Small intestine (tissue), 7 donors: ENCODE results near the gene FIGNL2. TPM values are rescaled to one million over a fixed set of nuclear protein-coding genes. Genes with fewer than 3 reads are reported as not detected.
"Not testable (repeated sequence)": the region's sequence is repeated elsewhere in the genome, so short reads cannot be mapped to it uniquely, and the experiment has no call there.

ENCODE experiments used
- DNase-seq, 2 donors: peaks; one replicate each; pipeline versions ENCODE4 v3.0.0 to v3.0.0-alpha.2; 2013
- FAIRE-seq: peaks from 2 replicates; lab custom pipeline; 2012; peaks lifted over from hg19 to GRCh38; lab: Jason Lieb, UNC
- H3K27ac ChIP-seq, 3 donors: one replicate each; pipeline ENCODE4 v1.5.1; 2013; ENCODE audit warnings: low read length in 2 of 3, mild to moderate bottlenecking in 2 of 3, control low read depth in 1 of 3, inconsistent platforms in 1 of 3, low read depth in 1 of 3, moderate library complexity in 1 of 3
- H3K27me3 ChIP-seq, 3 donors: one replicate each; pipeline ENCODE4 v1.6.1; 2013; ENCODE audit warnings: low read length in 3 of 3, inconsistent platforms in 1 of 3; ENCODE audit not compliant: control insufficient read depth in 3 of 3, insufficient read depth in 3 of 3
- H3K36me3 ChIP-seq, 3 donors: one replicate each; pipeline ENCODE4 v1.6.1; 2013; ENCODE audit warnings: low read length in 3 of 3, inconsistent platforms in 1 of 3, low read depth in 1 of 3, mild to moderate bottlenecking in 1 of 3, moderate library complexity in 1 of 3; ENCODE audit not compliant: control insufficient read depth in 3 of 3, insufficient read depth in 2 of 3
- H3K4me1 ChIP-seq, 3 donors: one replicate each; pipeline ENCODE4 v1.6.1; 2013; ENCODE audit warnings: low read length in 2 of 3, inconsistent platforms in 1 of 3, low read depth in 1 of 3, mild to moderate bottlenecking in 1 of 3, moderate library complexity in 1 of 3; ENCODE audit not compliant: control insufficient read depth in 3 of 3, insufficient read depth in 2 of 3
- H3K4me3 ChIP-seq, 3 donors: one replicate each; pipeline ENCODE4 v1.5.1; 2013; ENCODE audit warnings: low read length in 3 of 3, control low read depth in 1 of 3, inconsistent platforms in 1 of 3, low read depth in 1 of 3, mild to moderate bottlenecking in 1 of 3, moderate library complexity in 1 of 3
- H3K9me3 ChIP-seq, 2 donors: one replicate each; pipeline ENCODE4 v1.6.1; 2013; ENCODE audit warnings: low read depth in 1 of 2, low read length in 1 of 2; ENCODE audit not compliant: control insufficient read depth in 2 of 2, insufficient read depth in 1 of 2
- WGBS, 3 donors: extraction: QIAGEN DNeasy Blood & Tissue Kit; methylation state at CpG; one replicate each; pipeline ENCODE4 v1.1.7; 2013; 5-methylcytosine and 5-hydroxymethylcytosine counted together
- polyA plus RNA-seq, 4 donors: library from polyadenylated mRNA; stranded (reverse) in 3 of 4; unstranded in 1 of 4; fragments of 200-250 nt in 3 of 4; fragments of 120-200 nt in 1 of 4; gene quantifications; one replicate each; pipeline versions ENCODE4 v1.2.1 to v1.2.3, GENCODE V29; 2013
- donor health status: healthy with polysubstance abuse.
- donor health status: control.
- donor health status: control.
- donor health status: Bipolar disorder and iron deficiency.
- donor health status: healthy.

The FIGNL2 gene
- polyA plus RNA-seq, 4 donors: 0.39 to 0.41 TPM; not detected in 2

DNA sequence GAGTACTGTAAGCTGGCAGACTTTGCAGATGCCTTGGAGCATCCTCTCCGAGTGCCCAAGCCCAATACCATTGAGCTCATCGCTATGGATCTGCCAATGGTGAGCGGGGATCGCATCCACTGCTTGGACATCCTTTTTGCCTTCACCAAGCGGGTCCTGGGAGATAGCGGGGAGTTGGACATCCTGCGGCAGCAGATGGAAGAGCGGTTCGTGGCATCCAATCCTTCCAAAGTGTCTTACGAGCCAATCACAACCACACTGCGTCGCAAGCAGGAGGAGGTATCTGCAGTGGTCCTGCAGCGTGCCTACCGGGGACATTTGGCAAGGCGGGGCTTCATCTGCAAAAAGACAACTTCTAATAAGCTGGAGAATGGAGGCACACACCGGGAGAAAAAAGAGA lies 41.6 kb downstream of the FIGNL2 start:
- FAIRE-seq (no peak), DNase-seq (no peak)
- 94 to 95% (median 94%) methylated on average over 16 of the region's 16 CpGs for WGBS, 3 donors
- Histone ChIP-seq H3K36me3 (no peaks in the 10 kb centered on the region), H3K4me1 (no peaks in the 10 kb centered on the region), H3K27ac (no peak overlapping the region), H3K27me3 (no peaks in the 10 kb centered on the region), H3K4me3 (no peak overlapping the region), H3K9me3 (no peaks in the 10 kb centered on the region)

- WGBS, 3 donors: 89 to 96% (median 92%) methylated on average over 1 of the region's 1 CpG
- no peak for DNase-seq
- H3K9me3 ChIP-seq: no peaks in the 10 kb centered on the region
- FAIRE-seq: no peak
- no peak overlapping the region for H3K27ac ChIP-seq
- no peaks in the 10 kb centered on the region for H3K36me3 ChIP-seq
- no peaks in the 10 kb centered on the region for H3K27me3 ChIP-seq
- H3K4me1 ChIP-seq: no peaks in the 10 kb centered on the region
- H3K4me3 ChIP-seq: no peak overlapping the region
Measured at GRCh38 chr12:51801027-51801426, 47.5 kb downstream of the FIGNL2 start.

DNA sequence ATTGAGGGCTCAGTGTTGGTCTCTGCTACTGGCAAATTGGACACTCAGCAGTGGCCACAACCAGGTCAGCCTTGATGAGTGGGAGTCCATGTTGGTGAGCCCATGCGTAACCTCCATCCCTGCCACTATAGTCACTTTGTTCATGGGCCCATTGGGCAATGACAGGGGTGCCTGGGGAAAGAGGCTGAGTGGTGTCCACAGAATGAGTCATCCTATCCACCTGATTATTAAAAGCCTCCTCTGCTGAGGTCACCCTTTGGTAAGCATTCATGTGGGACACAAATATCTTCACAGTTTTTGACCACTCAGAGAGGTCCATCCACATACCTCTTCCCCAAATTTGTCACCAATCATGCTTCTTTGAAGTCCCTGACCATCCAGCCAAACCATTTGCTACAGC lies 50.0 kb downstream of the FIGNL2 start:
- no peaks in the 10 kb centered on the region for H3K9me3 ChIP-seq
- 93 to 96% (median 94%) methylated on average over 1 of the region's 1 CpG for WGBS, 3 donors
- H3K36me3 ChIP-seq: no peaks in the 10 kb centered on the region
- no peaks in the 10 kb centered on the region for H3K27me3 ChIP-seq
- DNase-seq (no peak), FAIRE-seq (no peak)
- no peaks in the 10 kb centered on the region for H3K4me1 ChIP-seq
- no peak overlapping the region for H3K4me3 ChIP-seq
- no peak overlapping the region for H3K27ac ChIP-seq

- 84 to 96% (median 94%) methylated on average over 4 of the region's 4 CpGs for WGBS, 3 donors
- H3K27me3 ChIP-seq, H3K36me3 ChIP-seq, FAIRE-seq, H3K9me3 ChIP-seq, H3K27ac ChIP-seq, H3K4me1 ChIP-seq, DNase-seq, H3K4me3 ChIP-seq: not testable (repeated sequence)
Measured at GRCh38 chr12:51798051-51798450, 50.5 kb downstream of the FIGNL2 start.

GRCh38 chr12:51797301-51797700 lies 51.2 kb downstream of the FIGNL2 start:
- no peak overlapping the region for H3K27ac ChIP-seq
- H3K9me3 ChIP-seq: no peaks in the 10 kb centered on the region
- FAIRE-seq (no peak), DNase-seq (no peak)
- 88 to 93% (median 93%) methylated on average over 6 of the region's 6 CpGs for WGBS, 3 donors
- no peak overlapping the region for H3K4me3 ChIP-seq
- H3K27me3 ChIP-seq: no peaks in the 10 kb centered on the region
- no peaks in the 10 kb centered on the region for H3K4me1 ChIP-seq
- H3K36me3 ChIP-seq: no peaks in the 10 kb centered on the region

DNA sequence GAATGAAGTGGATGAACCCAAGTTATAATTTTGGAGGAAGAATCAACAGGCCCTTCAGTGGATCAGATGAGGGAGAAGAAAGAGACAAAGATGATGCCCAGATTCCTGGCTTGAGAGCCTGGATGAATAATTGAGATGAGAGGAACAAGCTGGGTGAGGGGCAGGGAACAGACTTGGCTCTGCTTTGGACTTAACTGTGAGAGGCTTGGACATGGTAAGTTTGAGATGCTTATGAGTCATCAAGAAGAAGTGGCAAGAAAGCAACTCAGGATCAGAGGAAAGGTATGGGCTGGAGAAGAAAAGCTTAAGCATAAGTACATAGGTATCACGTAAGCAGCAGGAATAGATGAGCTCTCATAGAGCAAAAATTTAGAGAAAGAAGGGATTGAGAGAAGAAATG lies 55.3 kb downstream of the FIGNL2 start:
- no peaks in the 10 kb centered on the region for H3K4me1 ChIP-seq
- H3K4me3 ChIP-seq: no peak overlapping the region
- H3K27me3 ChIP-seq: no peaks in the 10 kb centered on the region
- no peak overlapping the region for H3K27ac ChIP-seq
- FAIRE-seq: no peak
- WGBS, 3 donors: 91 to 100% (median 94%) methylated on average over 1 of the region's 1 CpG
- no peaks in the 10 kb centered on the region for H3K36me3 ChIP-seq
- no peaks in the 10 kb centered on the region for H3K9me3 ChIP-seq
- DNase-seq: no peak

DNA sequence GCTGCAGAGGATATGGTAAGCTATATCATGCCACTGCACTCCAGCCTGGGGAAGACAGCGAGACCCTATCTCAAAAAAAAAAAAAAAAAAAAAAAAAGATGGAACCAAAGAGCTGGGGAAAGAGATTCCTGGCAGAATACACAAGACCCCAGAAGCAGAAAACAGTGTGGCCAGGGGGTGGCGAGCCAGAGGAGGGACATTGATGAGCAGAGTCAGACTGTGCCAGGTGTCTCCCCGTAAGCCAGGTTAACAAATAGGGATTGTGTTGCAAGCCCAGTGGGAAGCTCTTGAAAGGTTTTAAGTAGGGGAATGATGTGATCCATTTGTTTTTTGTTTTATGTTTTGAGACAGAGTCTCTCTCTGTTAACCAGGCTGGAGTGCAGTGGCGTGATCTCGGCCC lies 56.1 kb downstream of the FIGNL2 start:
- H3K4me3 ChIP-seq: no peak overlapping the region
- no peaks in the 10 kb centered on the region for H3K27me3 ChIP-seq
- WGBS, 3 donors: 96% methylated on average over 5 of the region's 5 CpGs
- no peak for FAIRE-seq
- no peaks in the 10 kb centered on the region for H3K4me1 ChIP-seq
- H3K36me3 ChIP-seq: no peaks in the 10 kb centered on the region
- H3K9me3 ChIP-seq: no peaks in the 10 kb centered on the region
- no peak overlapping the region for H3K27ac ChIP-seq
- DNase-seq: no peak

GRCh38 chr12:51788876-51789275 lies 59.6 kb downstream of the FIGNL2 start:
- Histone ChIP-seq H3K27me3 (no peaks in the 10 kb centered on the region), H3K9me3 (no peaks in the 10 kb centered on the region), H3K4me3 (no peak overlapping the region), H3K36me3 (no peaks in the 10 kb centered on the region), H3K27ac (no peak overlapping the region), H3K4me1 (no peaks in the 10 kb centered on the region)
- DNase-seq (no peak), FAIRE-seq (no peak)
- 81 to 82% (median 81%) methylated on average over 6 of the region's 6 CpGs for WGBS, 3 donors

DNA sequence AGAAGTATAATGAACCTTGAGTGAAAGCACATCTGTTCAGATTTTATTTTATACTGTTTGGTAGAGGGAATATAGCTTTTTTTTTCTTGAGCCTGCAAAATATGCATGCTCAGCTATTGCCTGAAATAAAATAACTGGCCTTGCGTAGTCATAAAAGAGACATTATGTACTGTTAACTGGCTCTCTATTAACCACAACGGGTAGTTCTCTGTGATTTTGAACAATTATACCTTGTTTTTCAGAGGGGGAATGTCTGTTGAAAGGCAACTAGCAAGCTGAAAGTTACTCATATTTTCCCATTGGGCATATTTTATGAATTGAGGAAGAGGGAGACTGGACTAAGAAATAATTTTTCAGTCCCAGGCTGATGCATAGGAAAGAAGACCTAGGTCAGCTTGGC lies 62.6 kb downstream of the FIGNL2 start:
- DNase-seq (no peak), FAIRE-seq (no peak)
- no peaks in the 10 kb centered on the region for H3K4me1 ChIP-seq
- H3K27ac ChIP-seq: no peak overlapping the region
- 82 to 93% (median 87%) methylated on average over 2 of the region's 2 CpGs for WGBS, 3 donors
- no peaks in the 10 kb centered on the region for H3K9me3 ChIP-seq
- H3K4me3 ChIP-seq: no peak overlapping the region
- H3K27me3 ChIP-seq: no peaks in the 10 kb centered on the region
- H3K36me3 ChIP-seq: no peaks in the 10 kb centered on the region
